ENCODE data around the gene PHLDA2.

- no peak for TF ChIP-seq CTCF (IDR thresholded peaks at IDR 0.05; ENCODE audit: extremely low read depth in 1 of 2, insufficient read depth in 1 of 2, low read depth in 1 of 2, low read length in 2 of 2)
- no peak for TF ChIP-seq POLR2A (IDR thresholded peaks at IDR 0.05; ENCODE audit: low read depth, low read length)
- no peak for TF ChIP-seq POLR2AphosphoS5 (IDR thresholded peaks at IDR 0.05; ENCODE audit: insufficient read depth, low read depth, low read length)
- no peak for TF ChIP-seq JUN (IDR thresholded peaks at IDR 0.05; ENCODE audit: borderline replicate concordance, insufficient read depth, insufficient read length, low read depth)
- TF ChIP-seq EZH2 (IDR thresholded peaks at IDR 0.05; ENCODE audit: borderline replicate concordance, low read depth, low read length, severe bottlenecking) = no peak
- TF ChIP-seq MAX (IDR thresholded peaks at IDR 0.05; ENCODE audit: insufficient read depth, insufficient read length) = no peak
- TF ChIP-seq GATA2 (IDR thresholded peaks at IDR 0.05; ENCODE audit: insufficient read depth, insufficient read length, low read depth, low read length) = no peak
These were observed 39.6 kb downstream of the PHLDA2 start for GRCh38 chr11:2889362-2890273.

All from endothelial cell of umbilical vein (primary cell).